GM19455 (cell line): Measurements from ENCODE around the gene RAB43.
"Not testable (repeated sequence)": the region's sequence is repeated elsewhere in the genome, so short reads cannot be mapped to it uniquely, and the experiment has no call there.

Experiments used
- ATAC-seq: cut with Tn5 transposase; IDR thresholded peaks from one replicate; pipeline ENCODE4 v1.9.1; 2021; ENCODE audit not compliant: unreplicated experiment

The RAB43 gene

GRCh38 chr3:129121792-129122411 lies at the start of gene RAB43:
TSS of gene RAB43 (minus strand) at chr3:129121804. CDS start at chr3:129121489, 315 bp downstream.
- peak; percentile 55 for ATAC-seq

GRCh38 chr3:129166579-129167332 lies 45.2 kb upstream of the RAB43 start:
- ATAC-seq, result no peak

GRCh38 chr3:129165594-129165993 lies 44.0 kb upstream of the RAB43 start:
- ATAC-seq, result not testable (repeated sequence)

GRCh38 chr3:129164500-129164899 lies 42.9 kb upstream of the RAB43 start:
- ATAC-seq, result no peak

GRCh38 chr3:129162729-129163579 lies 41.4 kb upstream of the RAB43 start:
- ATAC-seq, result no peak

GRCh38 chr3:129161860-129162271 lies 40.3 kb upstream of the RAB43 start:
- ATAC-seq, result peak; percentile 5

GRCh38 chr3:129160891-129161859 lies 39.6 kb upstream of the RAB43 start, which contains the start of gene ISY1:
TSS of gene ISY1 (minus strand) at chr3:129161063. CDS start at chr3:129160975, 88 bp downstream.
- peak; percentile 76 for ATAC-seq

- no peak for ATAC-seq
Observed at GRCh38 chr3:129144786-129145185, 23.2 kb upstream of the RAB43 start.

- ATAC-seq, result not testable (repeated sequence)
Observed at GRCh38 chr3:129141011-129141410, 19.4 kb upstream of the RAB43 start.

GRCh38 chr3:129139911-129140310 lies 18.3 kb upstream of the RAB43 start:
- ATAC-seq, result no peak

GRCh38 chr3:129136275-129136674 lies 14.7 kb upstream of the RAB43 start:
- not testable (repeated sequence) for ATAC-seq

- no peak for ATAC-seq
Observed at GRCh38 chr3:129132097-129132866, 10.7 kb upstream of the RAB43 start.

- no peak for ATAC-seq
Observed at GRCh38 chr3:129131465-129132088, 10.0 kb upstream of the RAB43 start.

- ATAC-seq, result no peak
Observed at GRCh38 chr3:129130291-129130813, 8.7 kb upstream of the RAB43 start.

- no peak for ATAC-seq
Observed at GRCh38 chr3:129128357-129129155, 7.0 kb upstream of the RAB43 start.

GRCh38 chr3:129126726-129127280 lies 5.2 kb upstream of the RAB43 start:
- no peak for ATAC-seq

GRCh38 chr3:129123314-129124060 lies 1.9 kb upstream of the RAB43 start:
- ATAC-seq, result no peak
